Measurements from ENCODE around the gene RPS3. TPM values are rescaled to one million over a fixed set of nuclear protein-coding genes. Genes with fewer than 3 reads are reported as not detected.
A peak's percentile ranks its signal among the peaks of the same experiment; 100 is the strongest.
"Not testable (repeated sequence)": the region's sequence is repeated elsewhere in the genome, so short reads cannot be mapped to it uniquely, and the experiment has no call there.

The RPS3 gene
- total RNA-seq, 2 donors from 2014 or later: 1,106 to 1,117 TPM

GRCh38 chr11:75375626-75376025, 23.7 kb upstream of the RPS3 start:
- ATAC-seq (no peak), DNase-seq (no peak)
- intact Hi-C loops (cut with DNase I): no loop called here

DNA sequence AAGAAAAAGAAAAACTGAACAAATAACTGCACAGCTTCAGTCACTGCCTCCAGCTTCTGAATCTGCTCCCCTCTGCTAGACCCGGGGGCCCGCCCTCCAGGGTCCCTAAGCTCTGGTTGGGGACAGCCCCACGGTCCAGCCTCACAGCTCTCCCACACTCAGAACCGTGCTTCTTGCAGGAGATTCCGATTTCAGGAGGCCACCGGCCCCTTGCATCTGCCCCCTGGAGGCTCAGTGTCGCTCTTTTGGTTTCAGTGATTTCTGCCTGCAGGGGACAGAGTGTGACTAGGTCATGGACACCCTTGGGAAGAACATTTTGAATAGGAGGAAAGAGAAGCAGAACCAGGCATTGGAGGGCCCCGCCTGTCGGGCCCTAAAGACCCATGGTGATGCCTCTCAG, 23.1 kb upstream of the RPS3 start:
- ATAC-seq (no peak), DNase-seq (no peak)
- intact Hi-C loops (cut with DNase I): no loop called here

- DNase-seq; intact Hi-C loops (cut with DNase I); ATAC-seq: not testable (repeated sequence)
Observed at GRCh38 chr11:75378776-75379175, 20.5 kb upstream of the RPS3 start.

DNA sequence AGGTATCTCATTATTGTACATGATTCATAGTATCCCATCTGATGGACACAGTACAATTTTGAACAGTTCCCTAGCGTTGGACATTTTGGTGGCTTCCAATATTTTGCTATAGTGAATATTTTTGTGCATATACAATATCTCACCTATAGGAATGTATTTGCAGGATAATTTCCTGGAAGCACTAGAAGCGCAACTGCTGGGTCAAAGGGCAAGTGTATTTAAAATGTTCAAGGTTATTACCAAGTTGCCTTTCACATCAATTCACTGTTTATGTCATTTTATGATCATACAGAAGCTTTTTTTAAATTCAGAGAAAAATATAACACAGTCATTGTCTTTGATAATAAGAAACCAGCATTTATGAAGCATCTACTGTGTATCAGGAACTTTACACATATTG, 19.1 kb upstream of the RPS3 start:
- ATAC-seq: no peak
- no peak for DNase-seq
- intact Hi-C loops (cut with DNase I): loop anchor here in 1 of 2 donors (5.0 kb wide), 1 partner anchor 53 kb away; no protein-coding TSS in a partner anchor

GRCh38 chr11:75380716-75381420, 18.4 kb upstream of the RPS3 start:
- peak; percentile 46 for DNase-seq
- ATAC-seq: peak; percentile 55 to 76
- intact Hi-C loops (cut with DNase I): loop anchor here in 1 of 2 donors (5.0 kb wide), 1 partner anchor 54 kb away; no protein-coding TSS in a partner anchor

- intact Hi-C loops (cut with DNase I): loop anchor here in 1 of 2 donors (5.0 kb wide), 1 partner anchor 56 kb away; no protein-coding TSS in a partner anchor
- DNase-seq: no peak
- ATAC-seq: peak in 1 of 2 donors; percentile 57
Observed at GRCh38 chr11:75383246-75383645, 16.1 kb upstream of the RPS3 start.

DNA sequence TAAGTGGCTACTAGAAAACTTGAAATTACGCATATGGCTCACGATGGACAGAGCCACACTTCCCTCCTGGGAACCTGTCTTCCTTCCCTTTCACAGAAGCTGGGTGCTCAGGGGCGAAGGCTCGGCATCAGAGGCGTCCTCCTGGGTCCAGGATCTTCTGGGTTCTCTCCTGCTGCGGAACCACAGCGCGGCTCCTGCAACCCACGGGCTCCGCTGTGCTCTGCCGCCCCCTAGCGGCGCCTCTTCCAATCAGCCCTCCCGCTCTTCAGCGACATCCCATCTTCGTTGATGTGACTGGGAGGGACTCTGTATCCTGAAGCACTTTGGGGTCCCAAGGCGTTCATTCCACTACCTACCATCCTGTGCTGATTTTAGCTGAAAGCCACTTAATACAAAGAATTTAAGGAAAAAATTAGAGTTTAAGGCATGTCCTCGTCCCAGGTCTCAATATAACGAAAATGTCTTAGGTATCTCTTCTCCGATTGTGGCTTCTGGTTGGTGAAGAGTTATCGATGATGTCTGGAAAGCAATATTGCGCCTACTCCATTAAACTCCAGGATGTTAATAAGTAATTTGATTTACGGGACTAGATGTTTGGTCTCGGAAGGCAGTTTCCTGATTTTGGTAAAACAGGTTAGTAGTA, 14.8 kb upstream of the RPS3 start:
- ATAC-seq: peak; percentile 80 to 86
- intact Hi-C loops (cut with DNase I): loop anchor here (1.0 to 5.0 kb wide), 4 partner anchors 56 to 104 kb away; no protein-coding TSS in a partner anchor
- peak; percentile 83 for DNase-seq

DNA sequence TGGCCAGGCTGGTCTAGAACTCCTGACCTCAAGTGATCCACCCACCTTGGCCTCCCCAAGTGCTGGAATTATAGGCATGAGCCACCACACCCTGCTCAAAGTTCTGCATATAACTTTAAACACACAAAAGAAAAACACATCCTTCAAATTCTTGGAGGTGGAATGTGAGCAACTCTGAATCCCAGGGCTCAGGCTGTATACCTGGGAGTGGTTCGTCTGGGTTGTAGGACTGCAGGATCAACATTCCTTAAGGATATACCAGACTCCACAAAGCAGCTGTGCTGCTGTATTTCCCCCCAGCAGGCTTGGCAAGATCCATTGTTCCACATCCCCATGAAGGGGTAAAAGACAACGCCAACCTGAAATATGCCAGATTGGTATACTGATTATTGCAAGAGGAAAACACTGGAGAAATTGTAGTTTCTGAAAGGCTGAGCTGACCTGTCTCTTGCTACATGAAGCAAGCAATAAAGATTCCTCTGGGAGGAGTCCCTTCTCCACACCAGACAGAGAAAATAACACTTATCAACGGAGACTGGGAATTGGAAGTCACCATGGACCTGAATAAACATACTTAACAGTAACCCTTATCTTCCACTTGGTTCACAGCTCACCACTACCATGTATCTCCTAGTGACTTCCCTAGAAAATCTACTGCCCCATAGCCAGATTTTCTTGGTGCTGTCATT, 12.2 kb upstream of the RPS3 start:
- no peak for ATAC-seq
- DNase-seq: no peak
- intact Hi-C loops (cut with DNase I): no loop called here

GRCh38 chr11:75387736-75388294, 11.5 kb upstream of the RPS3 start:
- intact Hi-C loops (cut with DNase I): loop anchor here in 1 of 2 donors (2.0 kb wide), 1 partner anchor 145 kb away; no protein-coding TSS in a partner anchor
- ATAC-seq (no peak), DNase-seq (no peak)

DNA sequence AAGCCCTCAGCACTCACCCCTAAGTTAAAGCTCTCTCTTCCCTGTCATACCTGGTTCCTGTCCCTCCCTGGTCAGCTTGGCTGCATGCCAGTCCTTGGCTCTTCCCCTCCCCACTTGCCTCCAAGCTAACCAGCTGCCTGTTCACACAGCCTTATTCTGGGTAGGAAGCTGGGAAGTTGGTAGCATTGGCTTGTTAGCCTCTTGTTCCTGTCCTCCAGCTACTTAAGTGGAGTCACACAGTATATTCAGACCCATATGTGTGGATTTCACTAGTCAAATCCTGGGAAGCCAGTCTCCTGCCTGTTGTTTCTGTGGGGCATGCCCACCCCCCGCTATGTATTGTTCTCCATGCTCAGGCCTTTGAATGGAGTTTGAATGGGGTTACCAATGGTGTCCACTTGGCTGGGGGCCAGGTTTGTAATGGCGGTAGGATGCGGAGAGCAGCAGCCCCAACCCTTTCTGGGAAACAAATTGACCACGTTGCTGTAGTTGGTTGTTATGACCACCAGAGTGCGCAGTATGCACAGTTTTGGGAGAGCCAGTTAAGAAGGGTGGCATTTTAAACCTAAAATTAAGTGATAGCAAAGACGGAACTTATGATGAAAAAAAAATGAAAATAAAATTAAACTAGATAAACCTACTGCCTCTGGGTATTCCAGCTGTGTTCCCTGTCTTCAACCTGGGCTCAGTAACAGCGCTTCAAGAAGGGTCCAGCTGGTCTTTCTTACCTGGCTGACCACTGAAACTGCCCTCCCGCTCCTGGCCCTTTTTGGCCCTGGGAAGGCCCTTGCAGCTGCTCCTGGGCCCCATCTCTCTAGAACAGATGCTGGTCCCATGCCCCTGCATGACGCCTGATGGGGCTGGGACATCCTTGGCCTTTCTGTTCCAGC, 10.7 kb upstream of the RPS3 start:
- intact Hi-C loops (cut with DNase I): loop anchor here in 1 of 2 donors (2.0 kb wide), 1 partner anchor 144 kb away; no protein-coding TSS in a partner anchor
- ATAC-seq: peak; percentile 60 to 74

GRCh38 chr11:75389276-75389605, 10.1 kb upstream of the RPS3 start:
- ATAC-seq: no peak
- intact Hi-C loops (cut with DNase I): loop anchor here in 1 of 2 donors (2.0 kb wide), 1 partner anchor 144 kb away; no protein-coding TSS in a partner anchor
- DNase-seq: no peak

More for the DNA sequence above, 10.7 kb upstream of the RPS3 start:
- DNase-seq: peak; percentile 73

DNA sequence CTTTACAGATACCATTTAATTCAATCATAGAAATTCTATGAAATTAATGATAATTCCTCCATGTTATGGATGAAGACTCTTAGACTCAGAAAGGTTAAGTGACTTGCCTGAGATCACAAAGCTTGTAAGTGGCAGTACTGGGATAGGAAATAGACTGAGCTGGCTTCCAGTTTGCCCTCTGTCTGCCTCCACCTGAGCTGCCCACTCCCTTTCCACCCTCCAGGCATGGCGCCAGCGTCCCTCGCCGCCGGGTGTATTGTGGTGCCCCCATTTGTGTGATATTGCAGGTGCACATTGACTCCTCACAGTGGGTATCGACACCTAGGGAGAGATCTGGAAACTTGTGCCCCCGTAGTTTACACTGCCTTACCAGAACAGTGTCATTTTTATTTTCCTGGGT, 9.4 kb upstream of the RPS3 start:
- intact Hi-C loops (cut with DNase I): loop anchor here in 1 of 2 donors (2.0 to 10.0 kb wide), 2 partner anchors 55 to 143 kb away; no protein-coding TSS in a partner anchor
- ATAC-seq: no peak
- DNase-seq: no peak

- intact Hi-C loops (cut with DNase I): loop anchor here in 1 of 2 donors (10.0 kb wide), 1 partner anchor 51 kb away; no protein-coding TSS in a partner anchor
- DNase-seq: no peak
- ATAC-seq: no peak
Observed at GRCh38 chr11:75394085-75394840, 5.1 kb upstream of the RPS3 start.

GRCh38 chr11:75398906-75399305, 412 bp upstream of the RPS3 start:
- ATAC-seq (no peak), DNase-seq (no peak)
- intact Hi-C loops (cut with DNase I): loop anchor here (5.0 to 10.0 kb wide), 2 partner anchors 46 to 133 kb away; no protein-coding TSS in a partner anchor

DNA sequence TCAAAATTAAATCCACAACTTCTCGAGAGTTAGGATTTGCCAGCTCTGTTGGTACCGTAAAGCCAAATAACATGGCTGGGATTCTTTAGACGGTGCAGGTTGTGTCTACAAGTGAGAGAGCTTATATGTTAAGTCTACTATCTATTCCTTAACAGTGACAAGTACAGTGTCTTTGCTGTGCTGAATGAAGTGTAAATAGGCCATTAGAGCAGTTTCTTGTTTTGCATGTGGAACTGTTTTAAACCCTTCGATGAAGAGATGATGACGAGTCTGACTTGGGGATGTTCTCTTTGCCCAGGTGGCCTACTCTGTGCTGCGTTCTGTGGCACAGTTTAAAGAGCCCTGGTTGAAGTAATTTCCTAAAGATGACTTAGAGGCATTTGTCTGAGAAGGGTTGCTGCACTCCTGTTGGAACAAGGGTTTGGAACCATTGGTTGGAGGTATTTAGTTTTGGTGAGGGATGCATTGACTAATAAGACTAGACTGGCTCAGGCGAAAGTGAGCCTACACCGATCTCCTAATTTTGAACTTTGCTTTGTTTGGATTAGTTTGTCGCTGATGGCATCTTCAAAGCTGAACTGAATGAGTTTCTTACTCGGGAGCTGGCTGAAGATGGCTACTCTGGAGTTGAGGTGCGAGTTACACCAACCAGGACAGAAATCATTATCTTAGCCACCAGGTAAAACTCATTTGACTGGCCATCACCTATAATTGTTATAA, 988 bp downstream of the RPS3 start:
- ATAC-seq: peak; percentile 16
- intact Hi-C loops (cut with DNase I): loop anchor here in 1 of 2 donors (5.0 kb wide), 1 partner anchor 127 kb away; the partner anchor contains the start of gene GDPD5
- DNase-seq: no peak

DNA sequence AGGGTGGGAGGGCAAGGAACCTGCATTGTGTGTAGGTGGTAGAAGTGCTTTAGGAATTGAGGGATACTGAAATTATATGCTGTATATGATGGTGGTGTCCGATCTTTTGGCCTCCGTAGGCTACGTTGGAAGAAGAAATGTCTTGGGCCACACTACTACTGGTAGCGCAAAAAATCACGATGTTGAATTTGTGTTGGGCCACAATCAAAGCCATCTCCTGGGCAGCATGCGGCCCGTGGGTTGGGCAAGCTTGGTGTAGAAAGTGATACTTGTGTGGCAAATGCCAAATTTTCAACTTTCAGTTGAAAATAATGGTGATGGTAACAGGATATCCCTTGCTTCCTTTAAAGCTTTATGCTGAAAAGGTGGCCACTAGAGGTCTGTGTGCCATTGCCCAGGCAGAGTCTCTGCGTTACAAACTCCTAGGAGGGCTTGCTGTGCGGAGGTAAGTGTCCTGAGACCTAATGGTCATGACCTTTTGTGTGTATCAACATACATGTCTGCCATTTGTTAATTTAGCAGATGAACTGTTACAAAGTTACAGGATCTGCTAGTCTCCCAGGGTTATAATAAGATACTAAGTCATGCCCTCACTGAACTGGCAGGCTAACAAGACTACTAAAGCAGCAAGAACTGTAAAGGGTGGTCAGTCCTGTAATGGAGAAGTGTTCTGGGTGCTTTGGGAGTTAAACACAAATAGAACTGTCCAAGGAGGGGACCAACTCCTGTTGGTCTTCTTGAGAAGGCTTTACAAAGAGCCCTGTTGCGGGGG, 2.9 kb downstream of the RPS3 start:
- intact Hi-C loops (cut with DNase I): loop anchor here in 1 of 2 donors (5.0 kb wide), 1 partner anchor 125 kb away; the partner anchor contains the start of gene GDPD5
- ATAC-seq: no peak
- no peak for DNase-seq

All from left cardiac atrium (tissue), 4 donors.